Renal cortex interstitium (tissue), 11 donors: ENCODE results near the gene EXO5. TPM values are rescaled to one million over a fixed set of nuclear protein-coding genes. Genes with fewer than 3 reads are reported as not detected.
"Not testable (repeated sequence)": the region's sequence is repeated elsewhere in the genome, so short reads cannot be mapped to it uniquely, and the experiment has no call there.

Experiments used
- DNase-seq, 11 donors: peaks; one replicate each; pipeline ENCODE4 v3.0.0-alpha.2; 2013; ENCODE audit warnings: low read depth in 9 of 11, low spot score in 4 of 11; ENCODE audit errors: extremely low read depth in 1 of 11
- polyA plus RNA-seq, 3 donors: library from polyadenylated mRNA; unstranded; fragments of 120-200 nt; gene quantifications; one replicate each; pipeline ENCODE4 v1.2.1, GENCODE V29; 2013; ENCODE audit not compliant: insufficient read length in 3 of 3

The EXO5 gene
- polyA plus RNA-seq, 3 donors = 11.6 to 14.2 (median 12.0) TPM

DNA sequence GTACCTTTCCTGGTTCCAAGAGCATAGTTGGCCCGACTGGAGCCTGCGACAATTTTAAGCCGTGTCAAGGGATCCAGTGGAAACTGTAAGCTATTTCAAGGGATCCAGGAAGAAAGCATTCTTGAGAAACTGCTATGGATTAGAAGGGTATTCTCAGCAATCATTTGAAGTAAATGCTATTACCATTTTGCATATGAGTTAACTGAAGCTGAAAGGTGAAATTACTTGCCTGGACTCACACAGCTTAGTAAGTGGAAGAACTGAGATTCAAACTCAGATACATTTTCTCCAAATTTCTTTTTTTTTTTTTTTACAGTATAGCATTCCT lies 23.5 kb downstream of the EXO5 start:
- no peak for DNase-seq

DNA sequence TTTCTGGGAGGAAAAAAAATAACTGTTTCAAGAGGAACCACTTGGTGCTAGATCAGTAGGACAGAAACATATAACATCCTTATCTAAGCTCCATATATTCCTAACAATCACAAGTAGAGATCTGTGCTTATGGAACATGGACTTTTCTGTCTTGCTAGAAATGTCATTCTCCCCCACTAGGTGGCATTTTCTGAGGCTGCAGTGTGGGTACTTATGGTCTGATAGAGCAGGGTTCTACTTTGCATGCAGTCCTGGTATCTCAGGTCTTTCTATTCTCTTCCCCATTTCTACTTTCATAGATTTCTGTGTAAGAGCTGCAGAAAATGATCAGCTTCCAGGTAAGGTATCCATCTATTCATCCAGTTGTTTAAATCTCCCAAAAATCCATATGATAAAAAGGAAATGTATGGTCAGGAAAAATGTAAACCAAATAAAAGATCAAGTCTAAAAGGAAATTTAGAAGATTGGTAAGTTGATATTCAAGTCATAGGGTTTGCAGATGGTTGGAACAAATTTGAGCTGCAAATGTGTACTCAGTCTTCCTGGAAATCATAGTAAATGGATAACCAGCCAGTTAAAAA lies 24.4 kb downstream of the EXO5 start:
- peak in 5 of 11 donors; percentile 16 to 33 (median 20) for DNase-seq

GRCh38 chr1:40534589-40534988 lies 26.0 kb downstream of the EXO5 start:
- no peak for DNase-seq

- no peak for DNase-seq
Measured at GRCh38 chr1:40535732-40536131, 27.2 kb downstream of the EXO5 start.

- no peak for DNase-seq
Measured at GRCh38 chr1:40539338-40539737, 30.8 kb downstream of the EXO5 start.

DNA sequence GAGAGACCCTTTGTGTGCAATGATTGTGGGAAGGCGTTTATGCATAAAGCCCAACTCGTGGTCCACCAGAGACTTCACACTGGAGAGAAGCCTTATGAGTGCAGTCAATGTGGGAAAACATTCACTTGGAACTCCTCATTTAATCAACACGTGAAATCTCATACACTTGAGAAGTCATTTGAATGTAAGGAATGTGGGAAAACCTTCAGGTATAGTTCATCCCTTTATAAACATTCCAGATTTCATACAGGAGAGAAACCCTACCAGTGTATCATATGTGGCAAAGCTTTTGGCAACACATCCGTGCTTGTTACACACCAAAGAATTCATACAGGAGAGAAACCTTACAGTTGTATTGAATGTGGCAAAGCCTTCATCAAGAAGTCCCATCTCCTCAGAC lies 38.4 kb downstream of the EXO5 start:
- DNase-seq = no peak

GRCh38 chr1:40553017-40553416 lies 44.5 kb downstream of the EXO5 start:
- DNase-seq = no peak

GRCh38 chr1:40554807-40555206 lies 46.2 kb downstream of the EXO5 start:
- DNase-seq = not testable (repeated sequence)

DNA sequence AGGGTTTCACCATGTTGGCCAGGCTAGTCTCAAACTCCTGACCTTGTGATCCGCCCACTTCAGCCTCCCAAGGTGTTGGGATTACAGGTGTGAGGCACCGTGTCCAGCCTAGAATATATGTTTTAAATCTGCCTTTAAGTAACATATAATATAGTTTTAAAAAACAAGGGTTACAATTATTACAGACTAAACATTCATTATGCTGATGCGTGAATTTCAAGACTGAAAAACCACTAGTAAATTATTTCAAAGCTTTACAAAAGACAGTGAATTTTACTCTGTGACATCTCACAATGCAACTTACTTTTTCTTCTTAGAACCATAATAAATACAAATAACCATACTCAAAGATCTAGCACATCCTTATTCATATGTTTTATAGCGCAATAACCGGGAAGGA lies 47.6 kb downstream of the EXO5 start:
- no peak for DNase-seq

- not testable (repeated sequence) for DNase-seq
Measured at GRCh38 chr1:40558241-40558640, 49.7 kb downstream of the EXO5 start.

GRCh38 chr1:40562185-40562584 lies 53.6 kb downstream of the EXO5 start:
- no peak for DNase-seq

DNA sequence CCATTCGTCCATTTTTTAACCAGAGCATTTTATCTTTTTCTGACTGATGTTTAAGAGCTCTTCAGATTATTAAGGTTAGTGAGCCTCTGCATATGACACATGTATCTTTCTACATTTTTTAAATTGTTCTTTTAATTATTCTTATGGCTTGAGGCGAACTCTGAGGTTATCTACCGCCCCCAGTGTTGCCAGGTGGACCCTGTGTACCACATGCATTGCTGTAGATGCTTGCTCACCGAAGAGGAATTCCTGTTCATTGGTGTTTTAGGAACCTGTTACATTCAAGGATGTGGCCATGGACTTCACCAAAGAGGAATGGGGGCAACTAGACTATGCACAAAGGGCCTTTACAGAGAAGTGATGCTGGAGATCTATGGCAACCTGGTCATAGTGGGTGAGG lies 54.7 kb downstream of the EXO5 start:
- no peak for DNase-seq

GRCh38 chr1:40564506-40564905 lies 55.9 kb downstream of the EXO5 start:
- no peak for DNase-seq

- DNase-seq = no peak
Measured at GRCh38 chr1:40564913-40565312, 56.3 kb downstream of the EXO5 start.

Other genes with a start within 250 kb of the EXO5 start
- gene COL9A2, start 191.5 kb upstream of the EXO5 start, polyA plus RNA-seq = 10 to 100 TPM; 18.5 to 29.4 (median 28.5) TPM
- 10 to 100 TPM; 20.3 to 25.2 (median 25.2) TPM for gene SMAP2, start 135.0 kb upstream of the EXO5 start, polyA plus RNA-seq
- 1 to 10 TPM; 4.9 to 6.3 (median 5.9) TPM for gene ZFP69B, start 58.3 kb upstream of the EXO5 start, polyA plus RNA-seq
- 1 to 10 TPM; 6.5 to 8.1 (median 7.9) TPM for gene ZFP69, start 31.5 kb upstream of the EXO5 start, polyA plus RNA-seq
- gene ZNF684, start 22.9 kb downstream of the EXO5 start, polyA plus RNA-seq = 10 to 100 TPM in 2 of 3 donors, 1 to 10 TPM in 1; 8.4 to 14.5 (median 13.8) TPM
- 1 to 10 TPM; 1.6 to 2.2 (median 1.8) TPM for gene RIMS3, start 156.9 kb downstream of the EXO5 start, polyA plus RNA-seq
- 100 to 1,000 TPM in 2 of 3 donors, 10 to 100 TPM in 1; 95.9 to 111 (median 101) TPM for gene NFYC, start 182.9 kb downstream of the EXO5 start, polyA plus RNA-seq